Fibroblast of skin of left quadriceps (primary cell): ENCODE results near the gene KRTAP27-1.
A peak's percentile ranks its signal among the peaks of the same experiment; 100 is the strongest.

Experiments
- DNase-seq, 2 experiments: peaks; one replicate each; pipeline ENCODE4 v3.0.0-alpha.2; 2013; ENCODE audit warnings: low read depth in 2 of 2

Gene KRTAP27-1

GRCh38 chr21:30337276-30337744 lies at the start of gene KRTAP27-1:
Gene KRTAP27-1 (minus strand): TSS chr21:30337694. CDS start chr21:30337668, 26 bp downstream.
- DNase-seq = no peak

- no peak for DNase-seq
These were observed 44.7 kb upstream of the KRTAP27-1 start for GRCh38 chr21:30382201-30382600.

- no peak for DNase-seq
These were observed 34.8 kb upstream of the KRTAP27-1 start, which contains the start of gene KRTAP13-2 for GRCh38 chr21:30372139-30372770. Gene KRTAP13-2 (minus strand): TSS chr21:30372271. CDS start chr21:30372213, 58 bp downstream.

- DNase-seq = no peak
These were observed 18.4 kb upstream of the KRTAP27-1 start for GRCh38 chr21:30355906-30356305.

- DNase-seq = no peak
These were observed 17.0 kb upstream of the KRTAP27-1 start for GRCh38 chr21:30354308-30355005.

- no peak for DNase-seq
These were observed 14.0 kb upstream of the KRTAP27-1 start for GRCh38 chr21:30351534-30351933.

- DNase-seq = no peak
These were observed 12.1 kb upstream of the KRTAP27-1 start for GRCh38 chr21:30349572-30349971.

- no peak for DNase-seq
These were observed 11.0 kb upstream of the KRTAP27-1 start, which contains the start of gene KRTAP23-1 for GRCh38 chr21:30348506-30348905. Gene KRTAP23-1 (minus strand): TSS chr21:30348606. CDS start chr21:30348606, 0 bp downstream.

- DNase-seq = no peak
These were observed 7.5 kb upstream of the KRTAP27-1 start for GRCh38 chr21:30345014-30345413.

- DNase-seq = peak in 1 of 2 experiments; percentile 13
These were observed 3.5 kb upstream of the KRTAP27-1 start for GRCh38 chr21:30340714-30341573.

- no peak for DNase-seq
These were observed 1.2 kb upstream of the KRTAP27-1 start for GRCh38 chr21:30338717-30339116.

- DNase-seq = no peak
These were observed 278 bp upstream of the KRTAP27-1 start for GRCh38 chr21:30337772-30338171.

- peak; percentile 6 to 23 for DNase-seq
These were observed 898 bp downstream of the KRTAP27-1 start for GRCh38 chr21:30336596-30336995.

- no peak for DNase-seq
These were observed 3.8 kb downstream of the KRTAP27-1 start for GRCh38 chr21:30333736-30334135.

- no peak for DNase-seq
These were observed 4.8 kb downstream of the KRTAP27-1 start for GRCh38 chr21:30332681-30333080.

- DNase-seq = peak in 1 of 2 experiments; percentile 1
These were observed 8.2 kb downstream of the KRTAP27-1 start for GRCh38 chr21:30329203-30329875.

- DNase-seq = no peak
These were observed 11.1 kb downstream of the KRTAP27-1 start for GRCh38 chr21:30326390-30326789.

GRCh38 chr21:30320215-30320614 lies 17.3 kb downstream of the KRTAP27-1 start, which contains the start of gene KRTAP26-1:
Gene KRTAP26-1 (minus strand): TSS chr21:30320315. CDS start chr21:30320035, 280 bp downstream.
- DNase-seq = no peak

- DNase-seq = no peak
These were observed 21.8 kb downstream of the KRTAP27-1 start for GRCh38 chr21:30315701-30316100.

GRCh38 chr21:30306884-30307283 lies 30.6 kb downstream of the KRTAP27-1 start:
- no peak for DNase-seq

- no peak for DNase-seq
These were observed 32.4 kb downstream of the KRTAP27-1 start for GRCh38 chr21:30305136-30305535.
